Measurements from ENCODE around the gene WNT7B.

WNT7B gene

GRCh38 chr22:45977003-45977411 is at the start of gene WNT7B:
Gene WNT7B (minus strand): TSS chr22:45977162. CDS start chr22:45976754, 408 bp downstream.
- ChIA-PET POLR2A (no interaction called here), CTCF (interaction anchor here (0.9 to 1.7 kb wide), 4 partner anchors 18 to 410 kb away, joined by 3 to 7 read pairs (median 3); no protein-coding TSS in a partner anchor)
- TF ChIP-seq CTCF (IDR thresholded peaks at IDR 0.05; ENCODE audit: insufficient read depth, low read length, missing control alignments) = no peak
- peak within 1 kb of the TSS; percentile 31 for H3K4me3 ChIP-seq (ENCODE audit: low read depth, low read length)
- no peak for DNase-seq (ENCODE audit: low read depth, low spot score)

GRCh38 chr22:46025973-46026898 is 49.3 kb upstream of the WNT7B start:
- ChIA-PET CTCF (interaction anchor here (1.0 to 4.8 kb wide), 7 partner anchors 9 to 50 kb away, joined by 3 to 29 read pairs (median 4); no protein-coding TSS in a partner anchor), POLR2A (interaction anchor here (1.3 kb wide), 1 partner anchor 12 kb away, joined by 3 read pairs; no protein-coding TSS in a partner anchor)
- no peak for DNase-seq (ENCODE audit: low read depth, low spot score)
- H3K4me3 ChIP-seq (ENCODE audit: low read depth, low read length) = no peak overlapping the region
- TF ChIP-seq CTCF (IDR thresholded peaks at IDR 0.05; ENCODE audit: insufficient read depth, low read length, missing control alignments) = no peak

- ChIA-PET POLR2A (no interaction called here), CTCF (interaction anchor here (1.2 to 4.8 kb wide), 6 partner anchors 8 to 31 kb away, joined by 3 to 29 read pairs (median 10); no protein-coding TSS in a partner anchor)
- no peak for DNase-seq (ENCODE audit: low read depth, low spot score)
- TF ChIP-seq CTCF (IDR thresholded peaks at IDR 0.05; ENCODE audit: insufficient read depth, low read length, missing control alignments) = no peak
- no peak overlapping the region for H3K4me3 ChIP-seq (ENCODE audit: low read depth, low read length)
Observed at GRCh38 chr22:46025225-46025972, 48.4 kb upstream of the WNT7B start.

- DNase-seq (ENCODE audit: low read depth, low spot score) = no peak
- CTCF ChIA-PET = interaction anchor here (1.0 to 4.9 kb wide), 4 partner anchors 12 to 30 kb away, joined by 3 to 28 read pairs (median 14); no protein-coding TSS in a partner anchor
- POLR2A ChIA-PET = interaction anchor here (0.7 kb wide), 1 partner anchor 24 kb away, joined by 3 read pairs; no protein-coding TSS in a partner anchor
Observed at GRCh38 chr22:46024136-46024840, 47.3 kb upstream of the WNT7B start.

GRCh38 chr22:46023558-46023981 is 46.6 kb upstream of the WNT7B start:
- DNase-seq (ENCODE audit: low read depth, low spot score) = no peak
- ChIA-PET POLR2A (no interaction called here), CTCF (interaction anchor here (1.0 to 4.9 kb wide), 4 partner anchors 11 to 29 kb away, joined by 3 to 28 read pairs (median 14); no protein-coding TSS in a partner anchor)

More at GRCh38 chr22:46024136-46024840, 47.3 kb upstream of the WNT7B start:
- no peak overlapping the region for H3K4me3 ChIP-seq (ENCODE audit: low read depth, low read length)
- no peak for TF ChIP-seq CTCF (IDR thresholded peaks at IDR 0.05; ENCODE audit: insufficient read depth, low read length, missing control alignments)

More at GRCh38 chr22:46023558-46023981, 46.6 kb upstream of the WNT7B start:
- no peak overlapping the region for H3K4me3 ChIP-seq (ENCODE audit: low read depth, low read length)
- TF ChIP-seq CTCF (IDR thresholded peaks at IDR 0.05; ENCODE audit: insufficient read depth, low read length, missing control alignments) = no peak

Data from AG04449 (cell line).